ENCODE measurements around the gene REV3L.

Gene REV3L

GRCh38 chr6:111382476-111383294 is 100.3 kb downstream of the REV3L start:
- Histone ChIP-seq H3K9me3 (ENCODE audit: insufficient read depth, low read depth, low read length) (no peaks in the 10 kb centered on the region), H3F3A (ENCODE audit: low read depth) (no peaks in the 10 kb centered on the region), H2AFZ (ENCODE audit: low read length) (no peak overlapping the region), H3K27me3 (ENCODE audit: insufficient read depth, low read length, poor library complexity, severe bottlenecking) (no peaks in the 10 kb centered on the region), H3K9ac (ENCODE audit: low read depth, low read length, poor library complexity, severe bottlenecking) (no peak overlapping the region), H4K20me1 (ENCODE audit: insufficient read depth, low read length, poor library complexity, severe bottlenecking) (no peaks in the 10 kb centered on the region), H3K36me3 (ENCODE audit: insufficient read depth, low read length) (peaks cover 38% of the 10 kb centered on the region), H3K79me2 (ENCODE audit: insufficient read depth, low read length) (no peaks in the 10 kb centered on the region), H3K4me2 (ENCODE audit: low read depth, low read length, poor library complexity, severe bottlenecking) (no peak overlapping the region), H3K4me1 (ENCODE audit: insufficient read depth, low read length, poor library complexity, severe bottlenecking) (no peaks in the 10 kb centered on the region), H3K9me2 (replicated peaks; ENCODE audit: low read depth, low read length) (no peaks in the 10 kb centered on the region), H3K4me3 (ENCODE audit: low read length, poor library complexity, severe bottlenecking) (no peak overlapping the region)
- TF ChIP-seq EZH2phosphoT487 (IDR thresholded peaks at IDR 0.05; ENCODE audit: borderline replicate concordance) (no peak), CTCF (conservative IDR thresholded peaks at IDR 0.05; ENCODE audit: low read length) (no peak)

- Histone ChIP-seq H2AFZ (ENCODE audit: low read length) (no peak overlapping the region), H3K4me1 (ENCODE audit: insufficient read depth, low read length, poor library complexity, severe bottlenecking) (peaks cover 3% of the 10 kb centered on the region), H4K20me1 (ENCODE audit: insufficient read depth, low read length, poor library complexity, severe bottlenecking) (no peaks in the 10 kb centered on the region), H3K36me3 (ENCODE audit: insufficient read depth, low read length) (peaks cover 37% of the 10 kb centered on the region), H3F3A (ENCODE audit: low read depth) (no peaks in the 10 kb centered on the region), H3K27me3 (ENCODE audit: insufficient read depth, low read length, poor library complexity, severe bottlenecking) (no peaks in the 10 kb centered on the region), H3K79me2 (ENCODE audit: insufficient read depth, low read length) (no peaks in the 10 kb centered on the region), H3K9me3 (ENCODE audit: insufficient read depth, low read depth, low read length) (no peaks in the 10 kb centered on the region), H3K4me2 (ENCODE audit: low read depth, low read length, poor library complexity, severe bottlenecking) (no peak overlapping the region), H3K9ac (ENCODE audit: low read depth, low read length, poor library complexity, severe bottlenecking) (no peak overlapping the region), H3K4me3 (ENCODE audit: low read length, poor library complexity, severe bottlenecking) (no peak overlapping the region), H3K9me2 (replicated peaks; ENCODE audit: low read depth, low read length) (no peaks in the 10 kb centered on the region)
- no peak for TF ChIP-seq CTCF (conservative IDR thresholded peaks at IDR 0.05; ENCODE audit: low read length)
- no peak for TF ChIP-seq EZH2phosphoT487 (IDR thresholded peaks at IDR 0.05; ENCODE audit: borderline replicate concordance)
Observed at GRCh38 chr6:111381728-111382127, 101.3 kb downstream of the REV3L start.

GRCh38 chr6:111381123-111381522 is 101.9 kb downstream of the REV3L start:
- H3K9me2 ChIP-seq (replicated peaks; ENCODE audit: low read depth, low read length): no peaks in the 10 kb centered on the region
- no peaks in the 10 kb centered on the region for H4K20me1 ChIP-seq (ENCODE audit: insufficient read depth, low read length, poor library complexity, severe bottlenecking)
- H3K9ac ChIP-seq (ENCODE audit: low read depth, low read length, poor library complexity, severe bottlenecking): no peak overlapping the region
- H3F3A ChIP-seq (ENCODE audit: low read depth): no peaks in the 10 kb centered on the region
- no peak overlapping the region for H2AFZ ChIP-seq (ENCODE audit: low read length)
- peaks cover 3% of the 10 kb centered on the region for H3K4me1 ChIP-seq (ENCODE audit: insufficient read depth, low read length, poor library complexity, severe bottlenecking)
- H3K4me2 ChIP-seq (ENCODE audit: low read depth, low read length, poor library complexity, severe bottlenecking): no peak overlapping the region
- no peaks in the 10 kb centered on the region for H3K79me2 ChIP-seq (ENCODE audit: insufficient read depth, low read length)
- H3K27me3 ChIP-seq (ENCODE audit: insufficient read depth, low read length, poor library complexity, severe bottlenecking): no peaks in the 10 kb centered on the region
- H3K36me3 ChIP-seq (ENCODE audit: insufficient read depth, low read length): peaks cover 43% of the 10 kb centered on the region
- no peak overlapping the region for H3K4me3 ChIP-seq (ENCODE audit: low read length, poor library complexity, severe bottlenecking)
- TF ChIP-seq EZH2phosphoT487 (IDR thresholded peaks at IDR 0.05; ENCODE audit: borderline replicate concordance): no peak
- TF ChIP-seq CTCF (conservative IDR thresholded peaks at IDR 0.05; ENCODE audit: low read length): no peak
- H3K9me3 ChIP-seq (ENCODE audit: insufficient read depth, low read depth, low read length): no peaks in the 10 kb centered on the region

Data from Loucy (cell line).